Measurements from ENCODE around the gene PPP1R13B.

Gene PPP1R13B

GRCh38 chr14:103684471-103684870 is 162.9 kb downstream of the PPP1R13B start:
- no peak for DNase-seq (ENCODE audit: low read depth)
